Measurements from ENCODE around the gene TIGD7. TPM values are rescaled to one million over a fixed set of nuclear protein-coding genes. Genes with fewer than 3 reads are reported as not detected.

TIGD7 gene
- total RNA-seq, 2 experiments from 2014 or later, result 5.4 to 7.6 TPM

DNA sequence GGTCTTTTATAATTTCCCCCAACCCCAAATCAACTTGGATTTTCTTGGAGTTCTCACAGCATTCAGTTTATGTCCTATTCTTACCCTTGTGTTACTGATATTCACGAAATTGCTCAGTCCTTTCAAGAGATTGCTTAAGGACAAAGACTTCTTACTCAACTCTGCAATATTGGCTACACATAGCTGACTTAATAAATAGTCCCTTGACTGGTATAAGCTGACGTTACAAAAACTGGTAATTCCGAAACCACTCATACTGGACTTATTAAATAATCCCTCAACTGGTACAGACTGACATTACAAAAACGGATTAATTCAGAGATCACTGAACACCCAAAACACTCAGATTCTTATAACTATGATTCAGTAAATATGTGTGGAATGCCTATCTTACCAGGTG lies 860 bp downstream of the TIGD7 start:
- H3K27me3 Mint-ChIP-seq, result no peaks in the 10 kb centered on the region
- ChIA-PET CTCF (interaction anchor here (1.4 kb wide), 1 partner anchor 134 kb away, joined by 3 read pairs; no protein-coding TSS in a partner anchor), POLR2A (interaction anchor here (0.7 to 3.5 kb wide), 11 partner anchors 8 to 196 kb away, joined by 3 to 60 read pairs (median 8); partner anchors contain the start of genes CLUAP1, NAA60, ZNF174 and ZNF263)
- peak overlapping the region; percentile 73 for H3K4me3 Mint-ChIP-seq
- H3K27ac Mint-ChIP-seq, result peak overlapping the region; percentile 70
- H3K4me1 Mint-ChIP-seq, result peaks cover 17% of the 10 kb centered on the region
- DNase-seq, result no peak
- peaks cover 55% of the 10 kb centered on the region for H3K9me3 Mint-ChIP-seq
- H3K36me3 Mint-ChIP-seq (ENCODE audit: low read depth), result peaks cover 84% of the 10 kb centered on the region

DNA sequence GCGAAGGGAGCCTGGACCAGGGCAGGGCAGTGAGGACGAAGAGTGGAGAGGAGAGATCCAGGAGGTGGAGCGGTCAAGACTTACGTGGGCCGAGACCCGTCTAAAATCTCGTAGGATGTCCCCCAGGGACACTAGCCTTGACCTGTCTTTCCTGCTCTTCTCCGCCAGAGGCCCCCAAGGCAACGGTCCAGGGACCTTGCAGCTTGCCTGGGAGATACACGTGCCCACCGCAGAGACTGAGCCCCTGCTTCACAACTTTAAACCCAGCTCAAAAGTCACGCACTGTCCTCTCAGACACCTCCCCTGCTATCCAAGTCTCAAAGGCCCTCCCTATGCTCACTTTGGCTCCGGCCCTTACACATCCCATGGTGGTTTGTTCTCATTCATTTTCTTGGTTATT lies 9.4 kb downstream of the TIGD7 start:
- ChIA-PET POLR2A (interaction anchor here (0.9 to 1.6 kb wide), 2 partner anchors 10 to 13 kb away, joined by 3 to 7 read pairs; partner anchors contain the start of genes TIGD7 and ZNF75A), CTCF (no interaction called here)
- H3K36me3 Mint-ChIP-seq (ENCODE audit: low read depth), result peaks cover 77% of the 10 kb centered on the region
- H3K4me1 Mint-ChIP-seq, result no peaks in the 10 kb centered on the region
- peaks cover 74% of the 10 kb centered on the region for H3K9me3 Mint-ChIP-seq
- no peak overlapping the region for H3K27ac Mint-ChIP-seq
- H3K4me3 Mint-ChIP-seq, result no peak overlapping the region
- H3K27me3 Mint-ChIP-seq, result no peaks in the 10 kb centered on the region
- DNase-seq, result no peak

DNA sequence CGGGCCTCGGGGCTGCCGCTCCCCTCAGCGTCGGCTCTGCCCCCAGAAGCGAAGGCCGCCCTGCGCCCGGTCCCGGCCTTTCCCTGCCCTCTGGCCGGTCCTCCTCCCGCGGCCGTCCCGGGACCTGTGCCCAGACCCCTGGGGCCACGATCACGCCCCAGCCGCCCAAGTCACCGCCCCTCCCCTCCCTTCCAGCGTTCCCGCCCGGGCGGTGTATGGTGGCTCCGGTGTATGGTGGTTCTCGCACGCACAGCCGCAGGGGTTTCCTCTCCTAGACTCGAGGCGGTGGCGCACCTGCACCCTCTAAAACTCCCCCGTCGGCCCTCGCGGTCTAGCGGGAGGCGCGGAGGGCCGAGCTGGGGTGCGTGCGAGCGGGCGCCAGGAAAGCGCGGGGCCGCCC lies 10.0 kb downstream of the TIGD7 start:
- ChIA-PET POLR2A (interaction anchor here (1.1 kb wide), 1 partner anchor 12 kb away, joined by 3 read pairs; the partner anchor contains the start of gene ZNF263), CTCF (no interaction called here)
- Mint-ChIP-seq H3K27me3 (no peaks in the 10 kb centered on the region), H3K9me3 (peaks cover 74% of the 10 kb centered on the region), H3K4me1 (no peaks in the 10 kb centered on the region), H3K36me3 (ENCODE audit: low read depth) (peaks cover 77% of the 10 kb centered on the region), H3K4me3 (no peak overlapping the region), H3K27ac (no peak overlapping the region)
- DNase-seq, result no peak

DNA sequence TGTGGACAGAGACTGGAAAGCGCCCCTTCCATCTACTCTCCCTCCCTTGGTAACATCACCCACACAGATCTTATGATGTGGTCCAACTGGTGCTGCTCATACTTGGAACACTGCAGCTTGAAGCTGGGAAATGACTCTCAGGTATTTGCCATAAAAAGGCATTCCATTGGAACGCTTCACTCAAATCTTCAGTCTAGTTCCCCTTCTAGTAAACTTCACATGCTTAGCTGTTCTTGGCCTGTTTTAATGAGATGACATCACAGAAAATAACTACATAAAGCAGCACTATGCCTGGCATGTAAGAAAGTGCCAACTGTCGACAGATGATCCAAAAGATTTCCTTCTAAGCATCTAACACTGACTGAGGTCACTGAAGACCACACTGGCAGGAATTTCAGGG lies 12.6 kb downstream of the TIGD7 start:
- no peak for DNase-seq
- POLR2A ChIA-PET, result interaction anchor here (0.6 to 1.6 kb wide), 4 partner anchors 8 to 13 kb away, joined by 3 to 6 read pairs (median 3); partner anchors contain the start of genes TIGD7 and ZNF75A
- CTCF ChIA-PET, result no interaction called here
- H3K27ac Mint-ChIP-seq, result no peak overlapping the region
- no peaks in the 10 kb centered on the region for H3K27me3 Mint-ChIP-seq
- H3K9me3 Mint-ChIP-seq, result peaks cover 68% of the 10 kb centered on the region
- H3K4me1 Mint-ChIP-seq, result no peaks in the 10 kb centered on the region
- H3K4me3 Mint-ChIP-seq, result no peak overlapping the region
- peaks cover 82% of the 10 kb centered on the region for H3K36me3 Mint-ChIP-seq (ENCODE audit: low read depth)

DNA sequence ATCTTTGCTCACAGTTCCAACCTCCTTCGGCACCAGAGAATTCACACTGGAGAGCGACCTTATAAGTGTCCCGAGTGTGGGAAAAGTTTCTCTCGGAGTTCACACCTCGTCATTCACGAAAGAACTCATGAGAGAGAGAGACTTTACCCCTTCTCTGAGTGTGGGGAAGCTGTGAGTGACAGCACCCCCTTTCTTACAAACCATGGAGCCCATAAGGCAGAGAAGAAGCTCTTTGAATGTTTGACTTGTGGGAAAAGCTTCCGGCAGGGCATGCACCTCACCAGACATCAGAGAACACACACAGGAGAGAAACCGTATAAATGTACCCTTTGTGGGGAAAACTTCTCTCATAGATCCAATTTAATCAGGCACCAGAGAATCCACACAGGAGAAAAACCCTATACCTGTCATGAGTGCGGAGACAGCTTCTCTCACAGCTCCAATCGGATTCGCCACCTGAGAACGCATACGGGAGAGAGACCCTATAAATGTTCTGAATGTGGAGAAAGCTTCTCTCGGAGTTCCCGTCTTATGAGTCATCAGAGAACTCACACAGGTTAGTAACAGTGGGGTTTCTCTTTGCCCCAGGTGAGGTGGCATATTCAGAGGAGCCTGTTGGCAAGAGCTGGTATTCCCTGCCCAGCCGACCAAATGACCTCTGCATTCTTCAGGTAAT lies 15.1 kb downstream of the TIGD7 start:
- no peak for DNase-seq
- Mint-ChIP-seq H3K36me3 (ENCODE audit: low read depth) (peaks cover 92% of the 10 kb centered on the region), H3K4me3 (no peak overlapping the region), H3K27ac (no peak overlapping the region), H3K4me1 (peaks cover 12% of the 10 kb centered on the region), H3K9me3 (peaks cover 72% of the 10 kb centered on the region), H3K27me3 (no peaks in the 10 kb centered on the region)
- ChIA-PET CTCF (no interaction called here), POLR2A (interaction anchor here (0.7 to 1.1 kb wide), 2 partner anchors 16 to 120 kb away, joined by 3 to 4 read pairs; partner anchors contain the start of genes TIGD7 and ZNF75A)

DNA sequence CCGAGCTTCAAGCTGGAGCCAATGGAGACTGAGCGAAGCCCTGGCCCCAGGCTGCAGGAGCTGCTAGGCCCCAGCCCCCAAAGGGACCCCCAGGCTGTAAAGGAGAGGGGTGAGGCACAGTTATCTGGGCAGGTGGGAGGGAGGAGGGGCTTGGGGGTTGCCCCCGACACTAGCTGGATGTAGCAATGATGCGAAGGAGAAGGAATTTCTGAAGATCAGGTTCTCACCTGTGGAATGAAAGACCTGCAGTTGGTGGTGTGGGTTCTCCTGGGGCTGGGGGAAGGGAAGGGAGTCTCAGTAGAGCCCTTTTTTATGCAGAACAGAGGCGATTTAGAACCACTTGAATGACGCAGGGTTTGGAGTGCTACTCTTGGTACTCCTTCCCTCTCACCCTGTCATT lies 20.1 kb downstream of the TIGD7 start:
- CTCF ChIA-PET, result interaction anchor here (1.1 to 2.7 kb wide), 2 partner anchors 69 to 116 kb away, joined by 3 to 8 read pairs; partner anchors contain the start of genes ZNF174 and ZSCAN32
- peak overlapping the region; percentile 27 for H3K4me3 Mint-ChIP-seq
- H3K27me3 Mint-ChIP-seq, result no peaks in the 10 kb centered on the region
- H3K36me3 Mint-ChIP-seq (ENCODE audit: low read depth), result peaks cover 64% of the 10 kb centered on the region
- POLR2A ChIA-PET, result interaction anchor here (1.7 to 4.7 kb wide), 6 partner anchors 20 to 216 kb away, joined by 4 to 67 read pairs (median 32); partner anchors contain the start of genes CLUAP1, TIGD7, ZNF174 and ZNF200
- no peak overlapping the region for H3K27ac Mint-ChIP-seq
- peaks cover 32% of the 10 kb centered on the region for H3K4me1 Mint-ChIP-seq
- H3K9me3 Mint-ChIP-seq, result peaks cover 36% of the 10 kb centered on the region
- no peak for DNase-seq

DNA sequence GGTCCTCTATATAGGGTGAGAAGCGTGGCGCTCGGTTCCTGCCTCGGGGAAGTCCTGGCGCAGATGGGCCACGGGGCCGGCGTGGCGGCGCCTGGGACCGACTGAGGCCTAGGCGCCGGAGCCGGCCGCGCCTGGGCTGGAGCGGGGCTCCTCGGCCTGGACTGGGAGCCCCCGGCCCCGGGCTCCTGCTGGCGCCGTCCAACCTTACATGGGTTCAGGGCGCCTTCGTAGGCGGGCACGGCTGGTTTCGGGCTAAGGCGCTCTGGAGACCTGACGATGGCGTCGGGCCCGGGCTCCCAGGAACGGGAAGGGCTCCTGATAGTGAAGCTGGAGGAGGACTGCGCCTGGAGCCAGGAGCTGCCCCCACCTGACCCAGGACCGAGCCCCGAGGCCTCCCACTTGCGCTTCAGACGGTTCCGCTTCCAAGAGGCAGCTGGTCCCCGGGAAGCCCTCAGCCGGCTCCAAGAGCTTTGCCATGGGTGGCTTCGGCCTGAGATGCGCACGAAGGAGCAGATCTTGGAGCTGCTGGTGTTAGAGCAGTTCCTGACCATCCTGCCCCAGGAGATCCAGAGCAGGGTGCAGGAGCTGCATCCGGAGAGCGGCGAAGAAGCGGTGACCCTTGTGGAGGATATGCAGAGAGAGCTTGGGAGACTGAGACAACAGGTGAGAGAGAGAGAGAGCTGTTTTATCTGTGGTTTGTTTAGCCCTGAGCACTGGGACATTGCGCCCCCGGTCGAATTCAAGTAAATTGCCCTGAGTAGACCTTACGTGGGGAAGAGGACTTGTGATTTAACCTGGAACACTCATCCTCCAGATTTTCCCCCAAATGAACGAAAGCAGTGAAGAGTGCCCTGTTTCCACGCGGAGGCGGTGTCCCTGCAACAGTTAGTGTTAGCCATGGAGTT lies 21.4 kb downstream of the TIGD7 start:
- Mint-ChIP-seq H3K27ac (peak overlapping the region; percentile 99), H3K27me3 (no peaks in the 10 kb centered on the region), H3K4me1 (peaks cover 32% of the 10 kb centered on the region), H3K4me3 (peak overlapping the region; percentile 90), H3K36me3 (ENCODE audit: low read depth) (peaks cover 50% of the 10 kb centered on the region), H3K9me3 (peaks cover 27% of the 10 kb centered on the region)
- ChIA-PET CTCF (interaction anchor here (1.1 to 2.7 kb wide), 6 partner anchors 16 to 160 kb away, joined by 3 to 11 read pairs (median 4); partner anchors contain the start of genes NAA60, ZNF174, ZNF597 and ZSCAN32), POLR2A (interaction anchor here (0.7 to 4.7 kb wide), 30 partner anchors 8 to 325 kb away, joined by 3 to 67 read pairs (median 5); partner anchors contain the start of genes CLUAP1, NAA60, TIGD7 and ZNF174)
- peak; percentile 22 for DNase-seq

DNA sequence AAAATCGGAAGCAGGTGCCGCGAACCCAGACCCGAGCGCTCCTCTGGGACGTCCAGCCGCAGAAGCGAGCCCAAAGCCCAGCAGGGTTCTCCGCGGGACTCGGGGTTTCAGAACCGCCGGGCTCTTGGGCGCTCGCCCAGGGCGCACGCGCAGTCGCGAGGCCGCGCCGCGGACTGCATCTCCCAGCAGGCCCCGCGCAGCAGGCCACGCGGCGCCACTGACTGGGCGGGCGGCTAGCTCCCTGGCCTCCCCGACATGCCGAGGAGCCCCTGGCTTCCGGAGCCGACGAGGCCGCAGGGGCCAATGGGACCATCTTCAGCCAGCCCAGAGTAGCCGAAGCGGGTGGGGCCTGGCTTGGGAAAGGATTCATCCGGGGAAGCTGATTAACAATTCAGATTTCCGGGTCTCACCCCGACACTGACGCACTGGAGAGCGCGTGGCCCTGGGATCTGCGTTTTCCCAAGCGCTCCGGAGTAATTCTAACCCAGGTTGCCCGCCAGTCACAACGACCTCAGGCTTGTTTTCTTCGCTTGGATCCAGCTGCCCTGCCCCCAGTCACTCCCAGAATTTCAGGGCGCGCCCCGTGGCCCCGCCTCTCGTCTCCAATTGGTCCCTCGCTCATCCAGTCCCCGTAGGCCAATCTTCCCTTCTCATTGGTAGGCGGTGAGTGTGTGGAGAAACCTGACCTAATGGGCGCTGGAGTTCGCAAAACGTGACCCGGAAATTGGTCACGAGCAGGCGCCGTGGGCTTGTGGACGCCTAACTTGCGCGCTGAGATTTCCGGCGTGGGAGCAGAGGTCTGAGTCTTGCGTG lies 22.3 kb downstream of the TIGD7 start, which contains the start of gene ZNF263:
Gene ZNF263, plus strand, starts transcription at position 762 of the 813 bp plus-strand sequence. CDS start 328 bp downstream, outside the sequence.
- Mint-ChIP-seq H3K27me3 (peaks cover 2% of the 10 kb centered on the region), H3K36me3 (ENCODE audit: low read depth) (peaks cover 42% of the 10 kb centered on the region), H3K4me3 (peak within 1 kb of the TSS; percentile 90), H3K9me3 (peaks cover 23% of the 10 kb centered on the region), H3K4me1 (peaks cover 32% of the 10 kb centered on the region), H3K27ac (peak within 1 kb of the TSS; percentile 99)
- ChIA-PET POLR2A (interaction anchor here (0.7 to 4.7 kb wide), 35 partner anchors 9 to 329 kb away, joined by 3 to 67 read pairs (median 5); partner anchors contain the start of genes CLUAP1, NAA60, SLX4 and TIGD7), CTCF (interaction anchor here (0.7 to 2.7 kb wide), 9 partner anchors 15 to 366 kb away, joined by 3 to 11 read pairs (median 4); partner anchors contain the start of genes NAA60, TIGD7, ZNF174 and ZNF597)
- DNase-seq, result peak; percentile 94

DNA sequence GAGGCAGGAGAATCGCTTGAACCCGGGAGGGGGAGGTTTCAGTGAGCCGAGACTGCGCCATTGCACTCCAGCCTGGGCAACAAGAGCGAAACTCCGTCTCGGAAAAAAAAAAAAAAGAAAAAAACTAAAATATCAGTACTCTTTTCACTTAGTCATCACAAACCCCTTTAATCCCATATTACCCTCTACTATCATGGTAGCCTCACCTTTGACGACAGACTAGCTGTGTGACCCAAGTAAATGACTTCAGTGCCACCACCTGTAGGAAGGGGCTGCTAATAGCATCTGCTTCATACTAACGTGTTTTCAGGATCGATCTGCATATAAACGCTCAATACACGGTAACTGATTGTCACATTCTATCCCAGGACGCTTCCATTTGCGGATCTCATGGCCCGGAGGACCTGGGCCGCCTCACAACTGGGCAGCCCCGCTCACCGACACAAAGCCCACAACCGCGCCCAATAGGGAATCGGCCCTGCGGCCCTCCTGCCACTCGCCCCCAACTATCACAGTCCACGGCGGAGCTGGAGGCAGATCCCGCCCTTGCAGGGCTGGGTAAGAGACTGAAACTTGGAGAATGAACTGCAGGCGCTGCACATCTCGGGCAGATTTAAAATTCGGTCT lies 23.0 kb downstream of the TIGD7 start:
- Mint-ChIP-seq H3K9me3 (peaks cover 19% of the 10 kb centered on the region), H3K4me1 (peaks cover 32% of the 10 kb centered on the region), H3K4me3 (peak overlapping the region; percentile 90), H3K36me3 (ENCODE audit: low read depth) (peaks cover 35% of the 10 kb centered on the region), H3K27ac (peak overlapping the region; percentile 99), H3K27me3 (peaks cover 5% of the 10 kb centered on the region)
- ChIA-PET POLR2A (interaction anchor here (0.8 to 4.7 kb wide), 24 partner anchors 9 to 330 kb away, joined by 3 to 67 read pairs (median 6); partner anchors contain the start of genes CLUAP1, NAA60, SLX4 and TIGD7), CTCF (interaction anchor here (0.7 to 2.7 kb wide), 8 partner anchors 14 to 365 kb away, joined by 3 to 11 read pairs (median 3); partner anchors contain the start of genes TIGD7, ZNF174, ZNF75A and ZSCAN32)
- DNase-seq, result no peak

DNA sequence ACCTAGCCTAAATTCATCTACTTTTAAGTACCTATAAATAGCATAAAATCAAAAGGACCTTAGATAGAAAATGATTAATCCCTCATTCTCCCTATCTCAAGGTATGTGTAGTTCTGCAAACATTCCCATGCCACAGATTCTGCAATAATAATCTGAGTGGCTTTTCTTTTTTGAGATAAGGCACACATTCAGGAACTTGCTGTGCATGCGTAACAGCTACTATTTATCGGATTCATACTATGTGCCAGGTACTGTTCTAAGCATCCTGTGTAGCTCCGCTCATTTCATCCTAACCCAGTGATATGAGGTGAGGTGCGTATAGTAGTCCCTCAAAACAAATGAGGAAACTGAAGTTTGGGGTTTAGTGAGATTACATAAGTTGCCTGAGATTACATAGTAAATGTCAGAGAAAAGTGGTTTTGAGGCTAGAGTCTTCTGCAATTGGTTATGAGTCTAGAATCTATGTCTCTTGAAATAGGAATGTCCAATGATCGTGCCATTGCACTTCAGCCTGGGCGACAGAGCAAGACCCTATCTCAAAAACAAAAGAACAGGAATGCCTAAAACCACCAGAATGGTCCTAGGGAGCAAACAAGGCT lies 23.9 kb downstream of the TIGD7 start:
- no peak for DNase-seq
- Mint-ChIP-seq H3K4me3 (peak overlapping the region; percentile 36), H3K9me3 (peaks cover 17% of the 10 kb centered on the region), H3K36me3 (ENCODE audit: low read depth) (peaks cover 26% of the 10 kb centered on the region), H3K4me1 (peaks cover 29% of the 10 kb centered on the region), H3K27ac (no peak overlapping the region), H3K27me3 (peaks cover 12% of the 10 kb centered on the region)
- POLR2A ChIA-PET, result interaction anchor here (0.9 to 4.7 kb wide), 3 partner anchors 11 to 24 kb away, joined by 3 to 67 read pairs (median 8); partner anchors contain the start of genes TIGD7 and ZNF75A
- CTCF ChIA-PET, result no interaction called here

DNA sequence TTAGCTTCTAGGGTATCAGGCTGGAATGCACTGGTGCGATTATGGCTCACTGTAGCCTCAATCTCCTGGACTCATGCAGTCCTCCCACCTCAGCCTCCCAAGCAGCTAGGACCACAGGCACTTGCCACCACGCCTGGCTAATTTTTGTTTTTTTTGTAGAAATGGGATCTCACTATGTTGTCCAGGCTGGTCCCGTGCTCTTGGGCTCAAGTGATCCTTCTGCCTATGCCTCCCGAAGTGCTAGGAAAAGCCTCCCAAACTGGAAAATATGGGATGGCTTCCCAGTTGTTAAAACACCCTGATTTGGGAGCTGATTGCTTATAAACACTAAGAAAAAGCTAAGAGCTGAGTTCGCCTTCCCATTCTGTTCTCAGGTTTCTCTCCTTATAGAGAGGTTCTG lies 28.6 kb downstream of the TIGD7 start:
- H3K4me1 Mint-ChIP-seq, result no peaks in the 10 kb centered on the region
- POLR2A ChIA-PET, result interaction anchor here (0.9 to 1.2 kb wide), 2 partner anchors 29 to 41 kb away, joined by 3 read pairs; partner anchors contain the start of genes TIGD7 and ZNF75A
- DNase-seq, result no peak
- CTCF ChIA-PET, result interaction anchor here (0.7 to 1.7 kb wide), 3 partner anchors 9 to 224 kb away, joined by 3 to 4 read pairs (median 3); no protein-coding TSS in a partner anchor
- no peak overlapping the region for H3K27ac Mint-ChIP-seq
- peaks cover 22% of the 10 kb centered on the region for H3K27me3 Mint-ChIP-seq
- H3K4me3 Mint-ChIP-seq, result no peak overlapping the region
- H3K9me3 Mint-ChIP-seq, result peaks cover 23% of the 10 kb centered on the region
- H3K36me3 Mint-ChIP-seq (ENCODE audit: low read depth), result peaks cover 4% of the 10 kb centered on the region
